T1000 (cell line): ENCODE results near the gene KRTAP5-4.
A peak's percentile ranks its signal among the peaks of the same experiment; 100 is the strongest.

Source experiments
- DNase-seq: peaks from one replicate; lab custom pipeline; 2025; ENCODE audit warnings: mixed read lengths; lab: John Stamatoyannopoulos, UW

The KRTAP5-4 gene

DNA sequence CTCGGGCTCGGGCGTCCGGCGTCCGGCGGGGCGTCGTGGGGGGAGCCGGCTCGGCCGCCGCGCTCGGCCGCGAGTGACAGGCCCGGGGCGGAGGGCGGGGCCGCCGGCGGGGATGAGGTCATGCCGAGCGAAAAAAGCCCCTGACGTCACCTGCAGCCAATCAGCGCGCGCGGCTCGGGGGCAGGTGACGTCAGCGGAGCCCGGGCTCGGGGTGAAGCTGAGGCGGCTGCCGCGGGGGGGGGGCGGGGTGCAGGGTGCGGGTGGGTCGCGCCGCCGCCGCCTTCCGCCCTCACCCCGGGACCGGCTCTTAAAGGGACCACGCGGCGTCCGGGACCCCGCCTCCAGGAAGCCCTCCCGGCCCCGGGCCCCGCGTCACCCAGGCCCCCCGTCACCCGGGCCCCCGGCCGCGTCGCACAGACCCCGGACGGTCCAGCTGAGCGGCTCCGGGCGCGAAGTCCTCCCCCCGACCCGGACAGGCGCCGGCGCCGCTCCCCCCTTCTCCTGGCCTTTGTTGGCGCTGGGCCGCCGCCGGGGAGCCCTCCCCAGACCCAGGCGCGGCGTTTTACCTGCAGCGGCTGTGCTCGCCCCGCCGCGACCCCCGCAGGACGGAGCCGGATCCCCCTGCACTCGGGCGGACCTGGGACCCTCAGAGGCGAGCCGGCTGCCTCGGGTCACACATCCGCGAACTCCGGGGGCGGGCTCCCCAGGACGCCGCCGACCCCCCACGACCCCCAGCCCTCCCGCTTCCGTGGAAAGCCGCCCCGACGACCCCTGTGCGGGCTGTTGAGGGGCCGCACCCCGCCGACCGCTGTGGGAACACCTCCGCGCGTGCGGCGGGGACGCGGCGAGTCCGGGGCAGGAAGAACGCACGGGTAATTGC is 49.5 kb downstream of the KRTAP5-4 start, which contains the start of gene DUSP8:
TSS of gene DUSP8 (minus strand) at position 75 of the 880 bp plus-strand sequence. CDS start 6,445 bp downstream, outside the sequence.
- DNase-seq: peak; percentile 78

GRCh38 chr11:1571760-1572196 is 50.2 kb downstream of the KRTAP5-4 start:
- no peak for DNase-seq
